ENCODE results near the gene RELN.
"Not testable (repeated sequence)": the region's sequence is repeated elsewhere in the genome, so short reads cannot be mapped to it uniquely, and the experiment has no call there.

- TF ChIP-seq EZH2 (IDR thresholded peaks at IDR 0.05; ENCODE audit: borderline replicate concordance, low read length); CTCF (IDR thresholded peaks at IDR 0.05; ENCODE audit: low read length): not testable (repeated sequence)
Observed at GRCh38 chr7:103780561-103780960, 208.9 kb downstream of the RELN start.

Measured in OCI-LY1 (cell line).